ENCODE data around the gene RASGRP4. TPM values are rescaled to one million over a fixed set of nuclear protein-coding genes. Genes with fewer than 3 reads are reported as not detected.
A peak's percentile ranks its signal among the peaks of the same experiment; 100 is the strongest.

Gene RASGRP4
- total RNA-seq, 1 donor from 2014 or later: 3.2 TPM

GRCh38 chr19:38374332-38375097 is 51.5 kb downstream of the RASGRP4 start, which contains the start of gene PSMD8:
Gene PSMD8 (plus strand): TSS chr19:38374571. CDS start chr19:38374602, 31 bp downstream.
- peak within 1 kb of the TSS; percentile 96 for H3K27ac Mint-ChIP-seq
- H3K4me1 Mint-ChIP-seq: peaks cover 25% of the 10 kb centered on the region
- CTCF ChIA-PET: interaction anchor here (0.9 to 1.7 kb wide), 12 partner anchors 13 to 476 kb away, joined by 3 to 16 read pairs (median 6); partner anchors contain the start of genes CATSPERG, FAM98C and GGN
- H3K9me3 Mint-ChIP-seq: no peaks in the 10 kb centered on the region
- no peak for TF ChIP-seq CTCF (IDR thresholded peaks at IDR 0.05)
- POLR2A ChIA-PET: interaction anchor here (0.6 to 5.0 kb wide), 34 partner anchors 8 to 1625 kb away, joined by 3 to 82 read pairs (median 5); partner anchors contain the start of genes CATSPERG, ECH1, EIF3K and FAM98C
- intact Hi-C loops (cut with micrococcal nuclease): loop anchor here (1.0 kb wide), 13 partner anchors 13 to 556 kb away; partner anchors contain the start of genes CATSPERG, EIF3K, FAM98C and GGN
- DNase-seq (peak; percentile 96), ATAC-seq (ENCODE audit: low read depth) (peak; percentile 96)
- no peaks in the 10 kb centered on the region for H3K27me3 Mint-ChIP-seq
- peaks cover 32% of the 10 kb centered on the region for H3K36me3 Mint-ChIP-seq (ENCODE audit: low read depth)
- H3K4me3 Mint-ChIP-seq: peak within 1 kb of the TSS; percentile 100

GRCh38 chr19:38373907-38374331 is 52.1 kb downstream of the RASGRP4 start:
- ATAC-seq (ENCODE audit: low read depth) (no peak), DNase-seq (no peak)
- Mint-ChIP-seq H3K4me1 (peaks cover 25% of the 10 kb centered on the region), H3K27ac (peak overlapping the region; percentile 86), H3K4me3 (peak overlapping the region; percentile 100), H3K36me3 (ENCODE audit: low read depth) (peaks cover 26% of the 10 kb centered on the region), H3K27me3 (peaks cover under 1% of the 10 kb centered on the region), H3K9me3 (no peaks in the 10 kb centered on the region)
- ChIA-PET POLR2A (interaction anchor here (0.6 to 5.0 kb wide), 31 partner anchors 9 to 1625 kb away, joined by 3 to 82 read pairs (median 5); partner anchors contain the start of genes CATSPERG, ECH1, EIF3K and FAM98C), CTCF (interaction anchor here (0.9 to 1.7 kb wide), 13 partner anchors 14 to 475 kb away, joined by 3 to 16 read pairs (median 5); partner anchors contain the start of genes CATSPERG, FAM98C and GGN)
- intact Hi-C loops (cut with micrococcal nuclease): loop anchor here (1.0 kb wide), 13 partner anchors 13 to 556 kb away; partner anchors contain the start of genes CATSPERG, EIF3K, FAM98C and GGN
- no peak for TF ChIP-seq CTCF (IDR thresholded peaks at IDR 0.05)

GRCh38 chr19:38371081-38371480 is 54.9 kb downstream of the RASGRP4 start:
- Mint-ChIP-seq H3K4me3 (no peak overlapping the region), H3K27ac (no peak overlapping the region), H3K36me3 (ENCODE audit: low read depth) (peaks cover 10% of the 10 kb centered on the region), H3K27me3 (peaks cover 2% of the 10 kb centered on the region), H3K9me3 (no peaks in the 10 kb centered on the region), H3K4me1 (peaks cover 18% of the 10 kb centered on the region)
- ATAC-seq (ENCODE audit: low read depth) (no peak), DNase-seq (no peak)
- no peak for TF ChIP-seq CTCF (IDR thresholded peaks at IDR 0.05)
- intact Hi-C loops (cut with micrococcal nuclease): no loop called here
- ChIA-PET CTCF (no interaction called here), POLR2A (interaction anchor here (0.5 kb wide), 1 partner anchor 11 kb away, joined by 3 read pairs; no protein-coding TSS in a partner anchor)

GRCh38 chr19:38370299-38370698 is 55.7 kb downstream of the RASGRP4 start:
- no peak for ATAC-seq (ENCODE audit: low read depth)
- Mint-ChIP-seq H3K4me3 (no peak overlapping the region), H3K27ac (no peak overlapping the region), H3K9me3 (no peaks in the 10 kb centered on the region), H3K4me1 (peaks cover 11% of the 10 kb centered on the region), H3K36me3 (ENCODE audit: low read depth) (peaks cover 8% of the 10 kb centered on the region), H3K27me3 (peaks cover 2% of the 10 kb centered on the region)
- no peak for TF ChIP-seq CTCF (IDR thresholded peaks at IDR 0.05)
- CTCF ChIA-PET: no interaction called here
- POLR2A ChIA-PET: no interaction called here
- intact Hi-C loops (cut with micrococcal nuclease): no loop called here
- no peak for DNase-seq

- no peaks in the 10 kb centered on the region for H3K9me3 Mint-ChIP-seq
- no peak for TF ChIP-seq CTCF (IDR thresholded peaks at IDR 0.05)
- CTCF ChIA-PET: no interaction called here
- no peak for DNase-seq
- H3K4me1 Mint-ChIP-seq: peaks cover 4% of the 10 kb centered on the region
- no peak overlapping the region for H3K27ac Mint-ChIP-seq
- peaks cover under 1% of the 10 kb centered on the region for H3K36me3 Mint-ChIP-seq (ENCODE audit: low read depth)
- no peak overlapping the region for H3K4me3 Mint-ChIP-seq
- no peak for ATAC-seq (ENCODE audit: low read depth)
- intact Hi-C loops (cut with micrococcal nuclease): no loop called here
- POLR2A ChIA-PET: no interaction called here
- H3K27me3 Mint-ChIP-seq: peaks cover 2% of the 10 kb centered on the region
Measured at GRCh38 chr19:38369584-38369983, 56.4 kb downstream of the RASGRP4 start.
